ENCODE data around the gene AADACL3. TPM values are rescaled to one million over a fixed set of nuclear protein-coding genes. Genes with fewer than 3 reads are reported as not detected.

The AADACL3 gene, protein sequence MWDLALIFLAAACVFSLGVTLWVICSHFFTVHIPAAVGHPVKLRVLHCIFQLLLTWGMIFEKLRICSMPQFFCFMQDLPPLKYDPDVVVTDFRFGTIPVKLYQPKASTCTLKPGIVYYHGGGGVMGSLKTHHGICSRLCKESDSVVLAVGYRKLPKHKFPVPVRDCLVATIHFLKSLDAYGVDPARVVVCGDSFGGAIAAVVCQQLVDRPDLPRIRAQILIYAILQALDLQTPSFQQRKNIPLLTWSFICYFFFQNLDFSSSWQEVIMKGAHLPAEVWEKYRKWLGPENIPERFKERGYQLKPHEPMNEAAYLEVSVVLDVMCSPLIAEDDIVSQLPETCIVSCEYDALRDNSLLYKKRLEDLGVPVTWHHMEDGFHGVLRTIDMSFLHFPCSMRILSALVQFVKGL
- not detected in 2 replicates for total RNA-seq

DNA sequence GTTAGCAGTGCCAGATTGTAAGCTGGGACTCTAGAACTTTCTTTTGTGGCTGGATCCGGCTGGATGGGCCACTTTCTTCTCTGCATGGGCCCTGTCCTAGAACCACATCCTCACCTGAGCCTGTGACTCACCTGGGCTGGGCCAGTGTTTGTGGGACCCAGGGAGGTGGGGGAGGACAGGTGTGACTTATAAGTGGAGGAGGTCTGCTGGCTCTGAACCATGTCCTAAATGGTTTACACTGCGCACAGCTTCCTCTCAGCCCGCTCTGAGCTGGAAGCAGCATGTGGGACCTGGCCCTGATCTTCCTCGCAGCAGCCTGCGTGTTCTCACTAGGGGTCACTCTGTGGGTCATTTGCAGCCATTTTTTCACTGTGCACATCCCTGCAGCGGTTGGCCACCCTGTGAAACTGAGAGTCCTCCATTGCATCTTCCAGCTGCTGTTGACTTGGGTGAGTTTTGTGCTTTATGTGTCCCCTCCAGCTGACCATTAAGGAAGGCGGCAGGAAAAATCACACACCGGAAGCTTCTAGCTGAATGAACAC is at the start of gene AADACL3:
AADACL3 (plus strand) TSS at position 215 of the 542 bp plus-strand sequence; CDS start at position 282, 67 bp downstream.

DNA sequence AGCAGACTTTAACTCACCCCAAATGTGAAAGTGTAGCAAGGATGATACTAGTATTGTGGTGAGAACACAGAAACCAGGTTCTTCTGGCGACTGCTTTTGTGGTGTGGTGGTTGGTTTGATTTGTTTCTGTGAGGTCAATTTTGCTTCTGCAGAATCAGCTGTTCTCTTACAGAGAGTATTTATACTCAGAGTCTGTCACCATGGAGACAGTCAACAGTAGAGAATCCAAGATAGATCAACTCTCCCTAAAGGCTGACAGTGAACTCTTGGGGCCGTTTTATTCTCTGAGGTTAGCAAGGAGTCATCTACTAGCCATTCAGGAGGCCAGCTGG is 30.0 kb downstream of the AADACL3 start, which contains the start of gene CFAP107:
CFAP107 (plus strand) TSS at position 209 of the 332 bp plus-strand sequence. CDS start 231 bp downstream, outside the sequence.

DNA sequence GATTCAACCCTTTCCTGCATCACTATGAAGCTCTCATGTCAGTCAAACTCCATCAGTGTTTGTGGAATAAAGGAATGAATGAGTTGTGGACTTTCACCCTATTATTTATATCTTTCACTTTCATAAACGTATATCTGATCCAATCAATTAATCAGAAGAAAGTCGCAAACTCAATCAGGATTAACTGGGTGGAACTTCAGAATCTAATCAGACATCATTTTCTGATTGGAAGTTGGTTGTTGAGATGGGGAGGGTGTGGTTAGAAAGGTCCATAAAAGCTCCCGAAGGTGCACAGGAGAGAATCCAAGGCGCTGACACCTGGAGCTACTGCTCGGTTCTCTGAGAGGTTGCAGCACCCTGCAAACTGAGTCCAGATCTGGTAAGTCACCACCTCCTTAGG is 57.5 kb downstream of the AADACL3 start, which contains the start of gene PRAMEF12:
PRAMEF12 (plus strand) TSS at position 301 of the 400 bp plus-strand sequence. CDS start 1,130 bp downstream, outside the sequence.

Other genes with a start within 250 kb of the AADACL3 start
- gene DHRS3, start 97.9 kb upstream of the AADACL3 start, total RNA-seq: 17.1 and 21.6 TPM in 2 replicates
- gene AADACL4, start 72.0 kb upstream of the AADACL3 start, total RNA-seq: not detected in 2 replicates
- gene CFAP107, start 30.1 kb downstream of the AADACL3 start, total RNA-seq: not detected in 2 replicates
- gene PRAMEF12, start 57.6 kb downstream of the AADACL3 start, total RNA-seq: not detected in 2 replicates
- gene PRAMEF1, start 75.3 kb downstream of the AADACL3 start, total RNA-seq: not detected in 2 replicates
- not detected in 2 replicates for gene PRAMEF11, start 115.3 kb downstream of the AADACL3 start, total RNA-seq
- not detected in 2 replicates for gene HNRNPCL1, start 132.6 kb downstream of the AADACL3 start, total RNA-seq
- gene PRAMEF2, start 141.0 kb downstream of the AADACL3 start, total RNA-seq: not detected in 2 replicates
- gene PRAMEF4, start 170.1 kb downstream of the AADACL3 start, total RNA-seq: not detected in 2 replicates
- not detected in 2 replicates for gene PRAMEF10, start 182.2 kb downstream of the AADACL3 start, total RNA-seq
- not detected in 2 replicates for gene PRAMEF7, start 200.5 kb downstream of the AADACL3 start, total RNA-seq
- not detected in 2 replicates for gene PRAMEF6, start 231.5 kb downstream of the AADACL3 start, total RNA-seq

Data from bronchus fibroblast of lung (primary cell).